Left lung (tissue), 10 donors: ENCODE data around the gene ENAH. TPM values are rescaled to one million over a fixed set of nuclear protein-coding genes. Genes with fewer than 3 reads are reported as not detected.

ENCODE experiments used
- ATAC-seq: fragments of 200-7000 bp; cut with Tn5 transposase; one replicate; pipeline ENCODE4 v1.9.1; 2020; ENCODE audit warnings: moderate library complexity
- DNase-seq, 4 donors: peaks; one replicate each; pipeline ENCODE4 v3.0.0-alpha.2; 2013 to 2020
- H3K27ac ChIP-seq, 2 donors: fragments of 200-600 bp; sonication (generic) in 1 of 2; one replicate each; pipeline versions ENCODE4 v1.5.0 to v1.8.0; 2020 to 2021
- H3K27me3 ChIP-seq, 2 donors: fragments of 200-600 bp; sonication (generic) in 1 of 2; one replicate each; pipeline versions ENCODE4 v1.5.0 to v1.8.0; 2020 to 2021
- H3K36me3 ChIP-seq, 2 donors: fragments of 200-600 bp; sonication (generic) in 1 of 2; one replicate each; pipeline versions ENCODE4 v1.5.0 to v1.8.0; 2020 to 2021
- H3K4me1 ChIP-seq, 2 donors: fragments of 200-600 bp; one replicate each; pipeline ENCODE4 v1.8.0; 2021
- H3K4me3 ChIP-seq, 2 donors: fragments of 200-600 bp; sonication (generic) in 1 of 2; one replicate each; pipeline versions ENCODE4 v1.5.0 to v1.8.0; 2020 to 2021; ENCODE audit warnings: mild to moderate bottlenecking in 1 of 2
- H3K9me3 ChIP-seq, 2 donors: fragments of 200-600 bp; sonication (generic) in 1 of 2; one replicate each; pipeline versions ENCODE4 v1.5.0 to v1.8.0; 2020 to 2021
- CTCF ChIP-seq, 2 donors: fragments of 200-600 bp; sonication (generic) in 1 of 2; IDR thresholded peaks; one replicate each; pipeline versions ENCODE4 v1.5.0 to v1.8.0; 2021; ENCODE audit warnings: antibody characterized with exemption in 2 of 2
- intact Hi-C, 2 donors: fragments of 100-400 bp; cut with DNase I; formaldehyde crosslinking; loops; one replicate each; pipeline versions ENCODE4 v1.11.2 to v1.14.2; 2022
- polyA plus RNA-seq, 6 donors: library from polyadenylated mRNA; unstranded; fragments of 120-200 nt; gene quantifications; one replicate each; pipeline ENCODE4 v1.2.1, GENCODE V29; 2013; ENCODE audit not compliant: insufficient read length in 6 of 6
- total RNA-seq, 2 donors: library from RNA; stranded (reverse); fragmentation: NEBNext Ultra II Directional; extraction: Animal tissue kit (Norgen Biotek cat#: 25700); gene quantifications; one replicate each; pipeline ENCODE4 v1.2.1, GENCODE V29; 2021
- donor health status: DM: no; HTN: yes; CAD: no.
- donor health status: DM: no; HTN: no; CAD: no.

ENAH gene
- total and polyA plus RNA-seq, 8 donors = 106 to 255 (median 237) TPM

DNA sequence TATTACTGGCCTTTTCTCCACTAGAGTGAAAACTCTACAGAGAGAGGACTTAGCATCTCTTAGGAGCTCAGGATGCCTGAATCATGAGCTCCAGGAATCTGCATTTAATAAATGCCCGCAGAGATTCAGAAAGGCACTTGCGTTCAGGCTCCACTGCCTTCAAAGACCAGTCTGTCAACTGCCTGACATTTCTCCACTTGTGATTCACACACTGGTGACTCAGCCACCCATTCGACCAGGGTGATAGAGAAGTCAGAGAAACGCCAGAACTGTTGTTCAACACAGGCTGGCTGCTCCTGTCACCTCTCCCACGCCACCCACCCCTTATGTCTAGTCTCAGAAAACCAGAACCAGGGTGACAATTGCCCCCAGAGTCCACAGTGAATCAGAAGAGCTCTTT is 198.2 kb downstream of the ENAH start:
- no peak overlapping the region for H3K4me3 ChIP-seq
- no peaks in the 10 kb centered on the region for H3K9me3 ChIP-seq
- intact Hi-C loops = no loop called here
- H3K4me1 ChIP-seq = peaks cover 0 to 43% of the 10 kb centered on the region in 2 donors
- peak overlapping the region in 1 of 2 donors; percentile 57 for H3K27ac ChIP-seq
- no peaks in the 10 kb centered on the region for H3K27me3 ChIP-seq
- H3K36me3 ChIP-seq = no peaks in the 10 kb centered on the region
- ATAC-seq = peak; percentile 81
- DNase-seq = peak in 1 of 4 donors; percentile 78
- no peak for TF ChIP-seq CTCF (IDR thresholded peaks at IDR 0.05)

DNA sequence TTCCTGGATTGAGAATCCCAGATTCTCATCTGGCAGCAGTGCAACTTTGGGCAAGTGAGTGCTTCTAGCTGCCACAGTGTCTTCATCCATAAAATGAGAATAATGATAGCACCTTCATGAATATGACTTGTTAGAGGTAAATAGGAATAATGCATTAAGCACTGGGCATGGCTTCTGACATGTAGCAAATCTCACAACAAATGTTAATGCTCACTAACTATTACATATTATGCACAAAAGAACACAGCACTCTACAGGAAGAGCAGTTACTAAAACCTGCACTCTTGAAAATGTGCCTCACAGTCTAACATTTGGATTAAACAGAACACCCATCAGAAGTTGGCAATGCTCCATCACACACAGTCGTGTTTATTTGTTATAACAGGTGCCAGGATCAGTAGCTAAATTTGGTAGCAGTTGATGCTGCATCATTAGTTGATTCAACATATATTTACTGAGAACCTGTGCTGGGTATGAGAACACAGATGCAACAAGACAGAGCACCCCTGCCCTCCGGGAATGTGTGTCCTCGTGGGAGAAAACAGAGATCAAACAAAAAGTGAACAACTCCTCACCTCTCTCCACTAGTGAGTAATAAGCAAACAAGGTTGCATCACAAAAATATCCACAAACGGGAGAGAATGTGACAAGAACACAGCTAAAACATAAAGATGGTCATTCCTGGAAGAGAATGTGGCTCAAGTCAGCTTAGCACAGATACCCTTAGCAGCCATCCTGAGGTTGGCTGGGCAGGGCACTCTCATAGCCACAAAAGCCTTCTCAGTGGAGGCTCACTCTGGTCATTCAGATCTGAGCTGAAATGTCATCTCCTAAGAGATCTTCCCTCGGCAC is 198.9 kb downstream of the ENAH start:
- DNase-seq (no peak), ATAC-seq (peak; percentile 21)
- TF ChIP-seq CTCF (IDR thresholded peaks at IDR 0.05) = no peak
- peak overlapping the region in 1 of 2 donors; percentile 57 for H3K27ac ChIP-seq
- no peaks in the 10 kb centered on the region for H3K27me3 ChIP-seq
- H3K4me1 ChIP-seq = peaks cover 0 to 48% of the 10 kb centered on the region in 2 donors
- no peak overlapping the region for H3K4me3 ChIP-seq
- intact Hi-C loops = no loop called here
- no peaks in the 10 kb centered on the region for H3K36me3 ChIP-seq
- no peaks in the 10 kb centered on the region for H3K9me3 ChIP-seq

- ATAC-seq (no peak), DNase-seq (peak in 1 of 4 donors; percentile 27)
- Histone ChIP-seq H3K27ac (no peak overlapping the region), H3K9me3 (no peaks in the 10 kb centered on the region), H3K4me3 (no peak overlapping the region), H3K36me3 (no peaks in the 10 kb centered on the region), H3K4me1 (peaks cover 4 to 46% of the 10 kb centered on the region in 2 donors), H3K27me3 (no peaks in the 10 kb centered on the region)
- TF ChIP-seq CTCF (IDR thresholded peaks at IDR 0.05) = no peak
- intact Hi-C loops = no loop called here
Observed at GRCh38 chr1:225451840-225452515, 200.9 kb downstream of the ENAH start.

DNA sequence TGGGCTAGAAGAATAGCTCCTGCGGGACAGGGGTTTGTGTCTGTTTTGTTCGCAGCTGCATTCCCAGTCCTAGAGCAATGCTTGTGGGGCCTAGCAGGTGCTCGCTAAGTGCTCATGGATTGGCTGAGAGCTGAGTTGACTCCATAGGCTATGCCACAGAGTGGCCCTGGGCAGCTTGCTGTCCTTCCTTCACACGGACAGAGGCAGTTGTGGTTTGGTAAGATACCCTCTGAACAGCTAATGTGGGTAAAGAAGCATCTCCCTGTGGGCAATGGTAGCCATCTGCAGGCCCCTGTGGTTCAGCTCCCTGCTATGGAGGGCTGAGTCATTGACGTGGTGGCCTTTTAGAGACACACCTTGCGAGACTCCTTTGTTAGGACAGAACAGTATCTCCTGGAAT is 201.6 kb downstream of the ENAH start:
- H3K9me3 ChIP-seq = no peaks in the 10 kb centered on the region
- peaks cover 7 to 53% of the 10 kb centered on the region in 2 donors for H3K4me1 ChIP-seq
- no peak for TF ChIP-seq CTCF (IDR thresholded peaks at IDR 0.05)
- no peaks in the 10 kb centered on the region for H3K27me3 ChIP-seq
- H3K4me3 ChIP-seq = no peak overlapping the region
- peak overlapping the region in 1 of 2 donors; percentile 59 for H3K27ac ChIP-seq
- DNase-seq (peak in 1 of 4 donors; percentile 24), ATAC-seq (no peak)
- H3K36me3 ChIP-seq = no peaks in the 10 kb centered on the region
- intact Hi-C loops = no loop called here
